HCT116 (cell line): ENCODE data around the gene FICD. TPM values are rescaled to one million over a fixed set of nuclear protein-coding genes. Genes with fewer than 3 reads are reported as not detected.
A peak's percentile ranks its signal among the peaks of the same experiment; 100 is the strongest.

Source experiments
- ATAC-seq: fragments of 200-7000 bp; cut with Tn5 transposase; 2 replicates; pipeline ENCODE4 v1.9.1; 2020; ENCODE audit warnings: mild to moderate bottlenecking, moderate library complexity
- BruUV-seq: library from RNA; stranded (reverse); fragments of 400-500 nt; replicated peaks from 2 replicates; lab custom pipeline; 2021; lab: Mats Ljungman, UMichigan
- CTCF ChIA-PET: fragments of 300-600 bp; sonication (Branson Sonifier 250); formaldehyde crosslinking; loops from one replicate; lab custom pipeline; 2021; ENCODE audit warnings: antibody characterized with exemption; lab: Charles Lee
- POLR2A ChIA-PET: fragments of 300-600, 350-600 bp; sonication (Branson Sonifier 250); formaldehyde crosslinking; loops from one replicate; lab custom pipeline; 2021; ENCODE audit warnings: antibody characterized with exemption; lab: Charles Lee
- RAD21 ChIA-PET, 2 experiments: fragments of 300-600 bp; sonication (Branson Sonifier 250); formaldehyde crosslinking; loops; one replicate each; lab custom pipeline; 2023; ENCODE audit warnings: low total read pairs in 2 of 2; ENCODE audit not compliant: uncharacterized antibody in 2 of 2, unreplicated experiment in 2 of 2, low non-redundant PET in 1 of 2; lab: Charles Lee
- DNase-seq: peaks from one replicate; pipeline ENCODE4 v3.0.0-alpha.2; 2010; ENCODE audit warnings: low read depth, low spot score
- H2AFZ ChIP-seq: fragments of 200-600 bp; shearing (Covaris generic), sonication (generic); 2 replicates; pipeline ENCODE4 v1.6.1; 2017; ENCODE audit warnings: low read depth, mixed run types, mixed read lengths, antibody characterized with exemption, low read length; ENCODE audit not compliant: poor library complexity, severe bottlenecking
- H3K27ac ChIP-seq: 2 replicates; pipeline ENCODE4 v1.5.1; 2012; ENCODE audit warnings: low read depth, low read length
- H3K27me3 ChIP-seq: fragments of 200-600 bp; sonication (generic); 2 replicates; pipeline ENCODE4 v1.6.1; 2016; ENCODE audit warnings: mixed run types, low read length, mixed read lengths; ENCODE audit not compliant: insufficient read depth
- H3K36me3 ChIP-seq, 2 experiments: fragments of 200-500 bp in 1 of 2; fragments of 200-600 bp in 1 of 2; sonication (Bioruptor generic) in 1 of 2; sonication (generic) in 1 of 2; 2 replicates each; pipeline versions ENCODE4 v1.5.1 to v1.6.1; 2014 to 2016; ENCODE audit warnings: low read length in 2 of 2, inconsistent platforms in 1 of 2, mixed read lengths in 1 of 2, mixed run types in 1 of 2; ENCODE audit not compliant: insufficient read depth in 2 of 2, control insufficient read depth in 1 of 2
- H3K4me1 ChIP-seq, 2 experiments: fragments of 200-600 bp in 1 of 2; sonication (generic) in 1 of 2; 2 replicates each; pipeline versions ENCODE4 v1.5.1 to v1.6.1; 2012 to 2017; ENCODE audit warnings: low read length in 2 of 2, inconsistent platforms in 1 of 2, mild to moderate bottlenecking in 1 of 2, mixed read lengths in 1 of 2, mixed run types in 1 of 2, moderate library complexity in 1 of 2; ENCODE audit not compliant: insufficient read depth in 2 of 2, control insufficient read depth in 1 of 2
- H3K4me2 ChIP-seq: fragments of 200-600 bp; sonication (generic); 2 replicates; pipeline ENCODE4 v1.6.1; 2017; ENCODE audit warnings: mixed run types, low read length, mixed read lengths
- H3K4me3 ChIP-seq, 2 experiments: fragments of 200-600 bp in 1 of 2; sonication (generic) in 1 of 2; replicated peaks in 1 of 2; 2 replicates each; pipeline ENCODE4 v1.5.1; 2011 to 2016; ENCODE audit warnings: low read length in 2 of 2, control low read depth in 1 of 2, low read depth in 1 of 2, mild to moderate bottlenecking in 1 of 2, mixed read lengths in 1 of 2, mixed run types in 1 of 2
- H3K79me2 ChIP-seq: fragments of 200-600 bp; sonication (generic); 2 replicates; pipeline ENCODE4 v1.6.1; 2017; ENCODE audit warnings: mild to moderate bottlenecking, mixed run types, low read length, moderate library complexity, mixed read lengths; ENCODE audit not compliant: insufficient read depth
- H3K9ac ChIP-seq: fragments of 200-600 bp; sonication (generic); 2 replicates; pipeline ENCODE4 v1.6.1; 2016; ENCODE audit warnings: low read length, mixed read lengths
- H3K9me2 ChIP-seq: fragments of 200-600 bp; sonication (generic), shearing (Covaris generic); 2 replicates; pipeline ENCODE4 v1.6.1; 2017; ENCODE audit warnings: mixed run types, mild to moderate bottlenecking, moderate library complexity; ENCODE audit not compliant: insufficient read depth
- H3K9me3 ChIP-seq, 2 experiments: fragments of 200-500 bp in 1 of 2; fragments of 200-600 bp in 1 of 2; sonication (Bioruptor generic) in 1 of 2; sonication (generic) in 1 of 2; 2 replicates each; pipeline ENCODE4 v1.6.1; 2014 to 2017; ENCODE audit warnings: low read length in 2 of 2, mixed read lengths in 2 of 2, inconsistent platforms in 1 of 2, low read depth in 1 of 2, mild to moderate bottlenecking in 1 of 2, mixed run types in 1 of 2, moderate library complexity in 1 of 2; ENCODE audit not compliant: control insufficient read depth in 1 of 2, insufficient read depth in 1 of 2
- H4K20me1 ChIP-seq: fragments of 200-600 bp; sonication (generic), shearing (Covaris generic); 2 replicates; pipeline ENCODE4 v1.6.1; 2017; ENCODE audit warnings: mixed run types, mild to moderate bottlenecking, moderate library complexity; ENCODE audit not compliant: insufficient read depth
- CEBPB ChIP-seq: IDR thresholded peaks from 2 replicates; pipeline ENCODE4 v1.6.1; 2012; ENCODE audit warnings: low read depth
- ELF1 ChIP-seq: IDR thresholded peaks from 2 replicates; pipeline ENCODE4 v1.6.1; 2012; ENCODE audit warnings: low read depth, borderline replicate concordance
- EZH2phosphoT487 ChIP-seq: fragments of 200-600 bp; IDR thresholded peaks from 2 replicates; pipeline ENCODE4 v1.6.1; 2018; ENCODE audit warnings: antibody characterized with exemption, borderline replicate concordance
- POLR2A ChIP-seq: IDR thresholded peaks from 2 replicates; pipeline ENCODE4 v1.7.0; 2011; ENCODE audit warnings: borderline replicate concordance; ENCODE audit not compliant: insufficient read depth, insufficient read length; ENCODE audit errors: extremely low read depth
- RAD21 ChIP-seq: IDR thresholded peaks from 2 replicates; pipeline ENCODE4 v1.6.1; 2012; ENCODE audit warnings: low read depth, mild to moderate bottlenecking
- SRF ChIP-seq: IDR thresholded peaks from 2 replicates; pipeline ENCODE4 v1.6.1; 2012; ENCODE audit warnings: low read depth
- intact Hi-C: fragments of 100-400 bp; cut with micrococcal nuclease; formaldehyde crosslinking; loops from 2 replicates; pipeline ENCODE4 v1.10.0; 2022
- total RNA-seq: library from RNA; stranded (reverse); gene quantifications from one replicate; pipeline ENCODE4 v1.2.1, GENCODE V29; 2021; ENCODE audit not compliant: unreplicated experiment
- TF ChIP-seq, protein P1 (sequence below), 3 experiments: fragments of 200-600 bp in 1 of 3; sonication (generic) in 1 of 3; IDR thresholded peaks in 2 of 3; conservative IDR thresholded peaks in 1 of 3; 2 replicates each; pipeline ENCODE4 v1.5.1; 2012 to 2017; ENCODE audit warnings: low read depth in 2 of 3, low read length in 2 of 3, antibody characterized with exemption in 1 of 3, borderline replicate concordance in 1 of 3, control low read depth in 1 of 3, mild to moderate bottlenecking in 1 of 3, mixed read lengths in 1 of 3, mixed run types in 1 of 3, moderate library complexity in 1 of 3; ENCODE audit not compliant: insufficient read depth in 1 of 3

FICD gene
- total RNA-seq, 1 experiment from 2014 or later: 5.1 TPM

- POLR2A ChIA-PET: no interaction called here
- peak; percentile 51 for DNase-seq
- TF ChIP-seq EZH2phosphoT487 (no peak), POLR2A (no peak), SRF (no peak), RAD21 (peak; percentile 69)
- TF ChIP-seq, protein P1, sequence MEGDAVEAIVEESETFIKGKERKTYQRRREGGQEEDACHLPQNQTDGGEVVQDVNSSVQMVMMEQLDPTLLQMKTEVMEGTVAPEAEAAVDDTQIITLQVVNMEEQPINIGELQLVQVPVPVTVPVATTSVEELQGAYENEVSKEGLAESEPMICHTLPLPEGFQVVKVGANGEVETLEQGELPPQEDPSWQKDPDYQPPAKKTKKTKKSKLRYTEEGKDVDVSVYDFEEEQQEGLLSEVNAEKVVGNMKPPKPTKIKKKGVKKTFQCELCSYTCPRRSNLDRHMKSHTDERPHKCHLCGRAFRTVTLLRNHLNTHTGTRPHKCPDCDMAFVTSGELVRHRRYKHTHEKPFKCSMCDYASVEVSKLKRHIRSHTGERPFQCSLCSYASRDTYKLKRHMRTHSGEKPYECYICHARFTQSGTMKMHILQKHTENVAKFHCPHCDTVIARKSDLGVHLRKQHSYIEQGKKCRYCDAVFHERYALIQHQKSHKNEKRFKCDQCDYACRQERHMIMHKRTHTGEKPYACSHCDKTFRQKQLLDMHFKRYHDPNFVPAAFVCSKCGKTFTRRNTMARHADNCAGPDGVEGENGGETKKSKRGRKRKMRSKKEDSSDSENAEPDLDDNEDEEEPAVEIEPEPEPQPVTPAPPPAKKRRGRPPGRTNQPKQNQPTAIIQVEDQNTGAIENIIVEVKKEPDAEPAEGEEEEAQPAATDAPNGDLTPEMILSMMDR (IDR thresholded peaks at IDR 0.05 in 2 of 3, conservative IDR thresholded peaks at IDR 0.05 in 1 of 3; ENCODE audit: borderline replicate concordance in 1 of 3, insufficient read depth in 1 of 3, low read depth in 2 of 3, low read length in 2 of 3): peak; percentile 67 to 95 (median 91); a peak in 5 of 6 replicates
- TF ChIP-seq, all 23 proteins: peak for 2
- ChIA-PET CTCF (interaction anchor here (0.5 to 1.5 kb wide), 6 partner anchors 17 to 578 kb away, joined by 3 read pairs; no protein-coding TSS in a partner anchor), RAD21 (no interaction called here)
- H3K4me1 ChIP-seq: no peaks in the 10 kb centered on the region
- intact Hi-C loops: loop anchor here (5.0 to 10.0 kb wide), 3 partner anchors 430 to 578 kb away; no protein-coding TSS in a partner anchor
- H3K36me3 ChIP-seq: no peaks in the 10 kb centered on the region
- BruUV-seq: no TSS peak
- no peaks in the 10 kb centered on the region for H3K79me2 ChIP-seq
- H3K27me3 ChIP-seq: peaks cover 54% of the 10 kb centered on the region
- H3K9me3 ChIP-seq: no peaks in the 10 kb centered on the region
- no peaks in the 10 kb centered on the region for H4K20me1 ChIP-seq
- H3K9me2 ChIP-seq: no peaks in the 10 kb centered on the region
- peak; percentile 91 for ATAC-seq
- no peak overlapping the region for H3K9ac ChIP-seq
- H3K27ac ChIP-seq: no peak overlapping the region
- H2AFZ ChIP-seq: no peak overlapping the region
- no peak overlapping the region for H3K4me2 ChIP-seq
- H3K4me3 ChIP-seq: no peak overlapping the region
Observed at GRCh38 chr12:108495054-108495453, 20.0 kb upstream of the FICD start.

DNA sequence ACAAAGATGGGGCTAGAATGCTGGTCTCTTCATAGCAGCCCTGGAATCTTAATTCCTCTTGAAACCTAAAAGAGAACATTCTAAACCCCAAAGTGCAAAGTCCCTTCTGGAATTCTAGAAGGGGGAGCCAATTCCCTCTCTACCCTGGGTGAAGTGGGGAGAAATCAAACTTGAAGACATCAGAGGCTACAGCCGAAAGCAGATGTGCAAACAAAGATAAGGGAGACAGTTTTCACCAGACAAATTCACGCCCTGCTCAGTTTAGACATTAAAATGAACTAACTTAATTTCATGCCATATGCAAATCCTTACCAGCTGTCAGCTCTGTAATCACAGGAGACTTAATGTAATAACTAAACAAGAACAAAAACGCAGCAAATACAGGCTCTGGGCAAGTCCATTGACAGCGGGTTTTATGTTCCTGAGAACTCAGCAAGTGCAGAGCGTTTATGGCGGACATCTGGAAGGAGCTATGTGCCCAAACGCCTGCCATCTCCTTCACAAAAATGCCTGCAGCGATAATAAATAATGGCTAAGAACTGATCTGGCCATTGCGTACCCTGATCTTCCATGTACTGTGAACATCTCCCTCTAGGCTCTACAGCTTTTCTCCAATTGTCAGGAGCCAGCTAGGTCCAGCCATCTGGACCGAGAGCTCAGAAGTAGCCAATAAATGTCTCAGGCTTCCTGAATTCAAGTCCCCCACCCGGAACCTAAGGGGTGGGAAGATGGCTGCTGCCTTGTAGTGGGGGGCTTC is 19.1 kb upstream of the FICD start:
- no peaks in the 10 kb centered on the region for H3K36me3 ChIP-seq
- DNase-seq: no peak
- POLR2A ChIA-PET: no interaction called here

More for the DNA sequence above, 19.1 kb upstream of the FICD start:
- Histone ChIP-seq H3K79me2 (no peaks in the 10 kb centered on the region), H3K4me3 (no peak overlapping the region), H3K9me2 (no peaks in the 10 kb centered on the region), H3K4me2 (no peak overlapping the region), H3K27ac (no peak overlapping the region), H3K9ac (no peak overlapping the region), H3K9me3 (no peaks in the 10 kb centered on the region), H4K20me1 (no peaks in the 10 kb centered on the region), H2AFZ (no peak overlapping the region), H3K4me1 (no peaks in the 10 kb centered on the region), H3K27me3 (peaks cover 53% of the 10 kb centered on the region)
- no TSS peak for BruUV-seq
- TF ChIP-seq ELF1 (no peak), RAD21 (no peak), CEBPB (no peak)
- intact Hi-C loops: loop anchor here (5.0 to 10.0 kb wide), 3 partner anchors 431 to 579 kb away; no protein-coding TSS in a partner anchor
- ATAC-seq: no peak
- ChIA-PET RAD21 (no interaction called here), CTCF (interaction anchor here (0.6 to 1.3 kb wide), 5 partner anchors 16 to 579 kb away, joined by 3 read pairs; no protein-coding TSS in a partner anchor)
